ENCODE results near the gene KERA.

DNA sequence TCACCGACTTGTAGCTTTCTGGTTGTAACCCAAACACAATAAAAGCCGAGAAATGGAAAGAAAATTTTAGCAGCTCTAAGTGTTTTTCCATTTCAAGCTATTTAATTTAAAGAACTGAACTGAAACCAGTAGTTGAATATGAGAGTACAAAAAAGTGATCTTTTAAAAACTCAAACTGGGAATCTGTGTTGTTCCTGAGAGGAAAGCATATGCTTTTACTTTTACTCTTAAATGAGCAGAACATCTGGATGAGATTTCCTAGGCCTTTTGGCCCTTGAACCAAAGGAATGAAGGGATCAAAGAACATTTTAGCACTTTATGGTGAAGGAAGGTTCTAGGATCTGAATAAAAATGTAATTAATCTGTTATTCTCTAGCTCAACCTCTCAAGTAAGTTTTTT lies 1.3 kb downstream of the KERA start:
- TF ChIP-seq, protein P1, sequence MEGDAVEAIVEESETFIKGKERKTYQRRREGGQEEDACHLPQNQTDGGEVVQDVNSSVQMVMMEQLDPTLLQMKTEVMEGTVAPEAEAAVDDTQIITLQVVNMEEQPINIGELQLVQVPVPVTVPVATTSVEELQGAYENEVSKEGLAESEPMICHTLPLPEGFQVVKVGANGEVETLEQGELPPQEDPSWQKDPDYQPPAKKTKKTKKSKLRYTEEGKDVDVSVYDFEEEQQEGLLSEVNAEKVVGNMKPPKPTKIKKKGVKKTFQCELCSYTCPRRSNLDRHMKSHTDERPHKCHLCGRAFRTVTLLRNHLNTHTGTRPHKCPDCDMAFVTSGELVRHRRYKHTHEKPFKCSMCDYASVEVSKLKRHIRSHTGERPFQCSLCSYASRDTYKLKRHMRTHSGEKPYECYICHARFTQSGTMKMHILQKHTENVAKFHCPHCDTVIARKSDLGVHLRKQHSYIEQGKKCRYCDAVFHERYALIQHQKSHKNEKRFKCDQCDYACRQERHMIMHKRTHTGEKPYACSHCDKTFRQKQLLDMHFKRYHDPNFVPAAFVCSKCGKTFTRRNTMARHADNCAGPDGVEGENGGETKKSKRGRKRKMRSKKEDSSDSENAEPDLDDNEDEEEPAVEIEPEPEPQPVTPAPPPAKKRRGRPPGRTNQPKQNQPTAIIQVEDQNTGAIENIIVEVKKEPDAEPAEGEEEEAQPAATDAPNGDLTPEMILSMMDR (IDR thresholded peaks at IDR 0.05): no peak
- TF ChIP-seq POLR2A (IDR thresholded peaks at IDR 0.05; ENCODE audit: low read depth) (no peak), POLR2AphosphoS5 (IDR thresholded peaks at IDR 0.05) (no peak)

All from esophagus muscularis mucosa (tissue), 3 donors.